ENCODE measurements around the gene CMTM3.

Gene CMTM3

DNA sequence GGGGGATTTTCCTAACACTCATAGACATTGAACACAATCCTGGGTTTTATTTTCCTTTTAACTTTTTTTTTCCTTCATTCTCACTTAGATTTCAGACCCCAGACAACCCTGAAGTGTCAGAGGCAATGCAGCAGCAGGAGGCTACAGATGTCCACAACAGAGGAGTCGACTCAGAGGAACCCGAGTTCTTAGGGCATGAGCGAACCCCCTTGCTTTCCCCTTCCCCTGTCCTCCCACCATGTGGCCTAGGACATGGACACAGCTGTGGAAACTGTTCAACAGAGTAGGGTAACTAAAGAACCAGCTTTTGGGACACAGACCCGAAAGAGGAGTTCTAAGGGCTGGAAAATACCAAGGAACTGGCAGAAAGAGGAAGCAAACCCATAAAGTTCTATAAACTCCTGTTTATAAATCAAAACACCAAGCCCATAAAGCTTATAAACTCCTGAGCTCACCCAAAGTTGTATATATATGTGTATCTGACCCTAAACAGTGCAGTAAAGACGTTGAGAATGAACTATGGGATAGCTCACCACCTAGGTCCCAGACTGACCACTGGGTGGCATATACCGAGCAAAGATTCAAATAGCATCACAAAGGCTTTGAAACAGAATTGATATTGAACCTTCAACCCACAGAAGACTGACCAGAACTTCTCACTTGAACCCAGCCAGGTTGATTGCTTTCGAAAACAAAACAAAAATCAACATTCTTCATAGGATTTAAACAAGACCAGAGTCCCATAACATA lies 58.1 kb downstream of the CMTM3 start:
- DNase-seq (ENCODE audit: low spot score): peak; percentile 33
